Measurements from ENCODE around the gene ADGRV1.

ADGRV1 gene

GRCh38 chr5:90881626-90882150 lies 323.1 kb downstream of the ADGRV1 start:
- DNase-seq = no peak

GRCh38 chr5:90882448-90882847 lies 323.9 kb downstream of the ADGRV1 start:
- no peak for DNase-seq

- no peak for DNase-seq
Measured at GRCh38 chr5:90885180-90885868, 326.7 kb downstream of the ADGRV1 start.

GRCh38 chr5:90886381-90886780 lies 327.8 kb downstream of the ADGRV1 start:
- DNase-seq = no peak

- no peak for DNase-seq
Measured at GRCh38 chr5:90888511-90889324, 330.1 kb downstream of the ADGRV1 start.

- no peak for DNase-seq
Measured at GRCh38 chr5:90889325-90889600, 330.7 kb downstream of the ADGRV1 start.

- DNase-seq = no peak
Measured at GRCh38 chr5:90890180-90890579, 331.6 kb downstream of the ADGRV1 start.

GRCh38 chr5:90894866-90895420 lies 336.3 kb downstream of the ADGRV1 start:
- no peak for DNase-seq

- DNase-seq = no peak
Measured at GRCh38 chr5:90897618-90898017, 339.0 kb downstream of the ADGRV1 start.

- DNase-seq = no peak
Measured at GRCh38 chr5:90898326-90899013, 339.9 kb downstream of the ADGRV1 start.

GRCh38 chr5:90899014-90899604 lies 340.5 kb downstream of the ADGRV1 start:
- DNase-seq = no peak

- no peak for DNase-seq
Measured at GRCh38 chr5:90901261-90901660, 342.7 kb downstream of the ADGRV1 start.

GRCh38 chr5:90902170-90902569 lies 343.6 kb downstream of the ADGRV1 start:
- DNase-seq = no peak

- DNase-seq = no peak
Measured at GRCh38 chr5:90902651-90903386, 344.2 kb downstream of the ADGRV1 start.

- DNase-seq = no peak
Measured at GRCh38 chr5:90909101-90909503, 350.5 kb downstream of the ADGRV1 start.

- no peak for DNase-seq
Measured at GRCh38 chr5:90909940-90910339, 351.3 kb downstream of the ADGRV1 start.

- no peak for DNase-seq
Measured at GRCh38 chr5:90911169-90911568, 352.6 kb downstream of the ADGRV1 start.

- DNase-seq = no peak
Measured at GRCh38 chr5:90912476-90912875, 353.9 kb downstream of the ADGRV1 start.

- no peak for DNase-seq
Measured at GRCh38 chr5:90915393-90915792, 356.8 kb downstream of the ADGRV1 start.

GRCh38 chr5:90916947-90917800 lies 358.6 kb downstream of the ADGRV1 start:
- no peak for DNase-seq

- no peak for DNase-seq
Measured at GRCh38 chr5:90917928-90918668, 359.5 kb downstream of the ADGRV1 start.

Data from NCI-H187 (cell line).